ES-I3 (cell line): ENCODE measurements around the gene TMEM237.

Experiments
- H3K36me3 ChIP-seq: 2 replicates; pipeline ENCODE4 v1.6.1; 2013; ENCODE audit warnings: mild to moderate bottlenecking, low read length, control low read depth, moderate library complexity; ENCODE audit not compliant: insufficient read depth
- H3K4me1 ChIP-seq: 2 replicates; pipeline ENCODE4 v1.6.1; 2013; ENCODE audit warnings: mild to moderate bottlenecking, control low read depth, low read length; ENCODE audit not compliant: insufficient read depth
- H3K9ac ChIP-seq: 2 replicates; pipeline ENCODE4 v1.6.1; 2013; ENCODE audit warnings: low read depth, mild to moderate bottlenecking, low read length, moderate library complexity
- H3K9me3 ChIP-seq: 2 replicates; pipeline ENCODE4 v1.6.1; 2013; ENCODE audit warnings: mild to moderate bottlenecking, low read length, moderate library complexity; ENCODE audit not compliant: control insufficient read depth, insufficient read depth

TMEM237 gene

GRCh38 chr2:201656740-201657139 is 13.4 kb upstream of the TMEM237 start:
- H3K9me3 ChIP-seq, result no peaks in the 10 kb centered on the region
- H3K36me3 ChIP-seq, result no peaks in the 10 kb centered on the region
- H3K9ac ChIP-seq, result no peak overlapping the region
- peaks cover 3% of the 10 kb centered on the region; the same call in 1 of the 2 replicates for H3K4me1 ChIP-seq

- H3K9me3 ChIP-seq, result no peaks in the 10 kb centered on the region
- no peaks in the 10 kb centered on the region for H3K36me3 ChIP-seq
- peaks cover 3% of the 10 kb centered on the region; the same call in 1 of the 2 replicates for H3K4me1 ChIP-seq
- H3K9ac ChIP-seq, result no peak overlapping the region
These were observed 12.8 kb upstream of the TMEM237 start for GRCh38 chr2:201656102-201656501.

GRCh38 chr2:201654616-201655384 is 11.5 kb upstream of the TMEM237 start:
- Histone ChIP-seq H3K9ac (no peak overlapping the region), H3K36me3 (no peaks in the 10 kb centered on the region), H3K9me3 (no peaks in the 10 kb centered on the region), H3K4me1 (no peaks in the 10 kb centered on the region)

- no peaks in the 10 kb centered on the region for H3K4me1 ChIP-seq
- H3K9me3 ChIP-seq, result no peaks in the 10 kb centered on the region
- no peak overlapping the region for H3K9ac ChIP-seq
- H3K36me3 ChIP-seq, result no peaks in the 10 kb centered on the region
These were observed 9.9 kb upstream of the TMEM237 start for GRCh38 chr2:201653221-201653620.

GRCh38 chr2:201649442-201649841 is 6.1 kb upstream of the TMEM237 start:
- Histone ChIP-seq H3K9me3 (no peaks in the 10 kb centered on the region), H3K9ac (no peak overlapping the region), H3K4me1 (no peaks in the 10 kb centered on the region), H3K36me3 (no peaks in the 10 kb centered on the region)

- H3K36me3 ChIP-seq, result no peaks in the 10 kb centered on the region
- no peaks in the 10 kb centered on the region for H3K4me1 ChIP-seq
- no peak overlapping the region for H3K9ac ChIP-seq
- H3K9me3 ChIP-seq, result no peaks in the 10 kb centered on the region
These were observed 4.1 kb upstream of the TMEM237 start for GRCh38 chr2:201647431-201647830.

GRCh38 chr2:201644001-201644400 is 698 bp upstream of the TMEM237 start:
- Histone ChIP-seq H3K4me1 (no peaks in the 10 kb centered on the region), H3K9ac (no peak overlapping the region; the same call in 1 of the 2 replicates), H3K9me3 (no peaks in the 10 kb centered on the region), H3K36me3 (no peaks in the 10 kb centered on the region)

- H3K9me3 ChIP-seq, result no peaks in the 10 kb centered on the region
- H3K4me1 ChIP-seq, result no peaks in the 10 kb centered on the region
- peaks cover 4% of the 10 kb centered on the region; the same call in 1 of the 2 replicates for H3K36me3 ChIP-seq
- peak overlapping the region; percentile 95 for H3K9ac ChIP-seq
These were observed 606 bp downstream of the TMEM237 start for GRCh38 chr2:201642579-201643215.

- Histone ChIP-seq H3K9me3 (no peaks in the 10 kb centered on the region), H3K36me3 (peaks cover 4% of the 10 kb centered on the region; the same call in 1 of the 2 replicates), H3K9ac (peak overlapping the region; percentile 95), H3K4me1 (no peaks in the 10 kb centered on the region)
These were observed 1.2 kb downstream of the TMEM237 start for GRCh38 chr2:201642086-201642578.

GRCh38 chr2:201639205-201639604 is 4.1 kb downstream of the TMEM237 start:
- no peaks in the 10 kb centered on the region for H3K4me1 ChIP-seq
- H3K9me3 ChIP-seq, result no peaks in the 10 kb centered on the region
- no peak overlapping the region for H3K9ac ChIP-seq
- peaks cover 7% of the 10 kb centered on the region for H3K36me3 ChIP-seq

GRCh38 chr2:201638326-201638725 is 5.0 kb downstream of the TMEM237 start:
- H3K36me3 ChIP-seq, result peaks cover 16% of the 10 kb centered on the region
- H3K9ac ChIP-seq, result no peak overlapping the region

GRCh38 chr2:201633661-201634249 is 9.5 kb downstream of the TMEM237 start:
- H3K36me3 ChIP-seq, result peaks cover 32% of the 10 kb centered on the region

More at GRCh38 chr2:201638326-201638725, 5.0 kb downstream of the TMEM237 start:
- Histone ChIP-seq H3K4me1 (no peaks in the 10 kb centered on the region), H3K9me3 (no peaks in the 10 kb centered on the region)

GRCh38 chr2:201631041-201631440 is 12.3 kb downstream of the TMEM237 start:
- Histone ChIP-seq H3K36me3 (peaks cover 28% of the 10 kb centered on the region), H3K9ac (no peak overlapping the region), H3K9me3 (no peaks in the 10 kb centered on the region), H3K4me1 (no peaks in the 10 kb centered on the region)

More at GRCh38 chr2:201633661-201634249, 9.5 kb downstream of the TMEM237 start:
- H3K9ac ChIP-seq, result no peak overlapping the region
- H3K9me3 ChIP-seq, result no peaks in the 10 kb centered on the region
- H3K4me1 ChIP-seq, result no peaks in the 10 kb centered on the region

- H3K36me3 ChIP-seq, result peaks cover 30% of the 10 kb centered on the region
- no peak overlapping the region for H3K9ac ChIP-seq
- no peaks in the 10 kb centered on the region for H3K9me3 ChIP-seq
- no peaks in the 10 kb centered on the region for H3K4me1 ChIP-seq
These were observed 12.7 kb downstream of the TMEM237 start for GRCh38 chr2:201630577-201630976.
